Neural progenitor cell (in vitro differentiated cells): ENCODE results near the gene STK40. TPM values are rescaled to one million over a fixed set of nuclear protein-coding genes. Genes with fewer than 3 reads are reported as not detected.

Experiments used
- DNase-seq: peaks from one replicate; pipeline ENCODE4 v3.0.0-alpha.2; 2016; ENCODE audit warnings: low spot score
- H2AFZ ChIP-seq: fragments of 200-600 bp; sonication (generic); replicated peaks from 2 replicates; pipeline ENCODE4 v1.6.1; 2016; ENCODE audit warnings: antibody characterized with exemption
- H3F3A ChIP-seq: fragments of 200-600 bp; sonication (generic); 2 replicates; pipeline ENCODE4 v1.6.1; 2016; ENCODE audit warnings: antibody characterized with exemption, low read depth
- H3K27ac ChIP-seq: fragments of 200-600 bp; sonication (generic); 2 replicates; pipeline ENCODE4 v1.5.1; 2016; ENCODE audit warnings: mild to moderate bottlenecking
- H3K27me3 ChIP-seq: fragments of 200-600 bp; sonication (generic); 2 replicates; pipeline ENCODE4 v1.6.1; 2016; ENCODE audit warnings: mild to moderate bottlenecking, moderate library complexity
- H3K36me3 ChIP-seq: fragments of 200-600 bp; sonication (generic); 2 replicates; pipeline ENCODE4 v1.5.1; 2016
- H3K4me1 ChIP-seq: fragments of 200-600 bp; sonication (generic); 2 replicates; pipeline ENCODE4 v1.6.1; 2016; ENCODE audit warnings: mixed run types
- H3K4me2 ChIP-seq: fragments of 200-600 bp; sonication (generic); 2 replicates; pipeline ENCODE4 v1.6.1; 2016
- H3K4me3 ChIP-seq: fragments of 200-600 bp; sonication (generic); 2 replicates; pipeline ENCODE4 v1.5.1; 2016
- H3K79me2 ChIP-seq: fragments of 200-600 bp; sonication (generic); 2 replicates; pipeline ENCODE4 v1.6.1; 2016; ENCODE audit warnings: low read depth
- H3K9ac ChIP-seq: fragments of 200-600 bp; sonication (generic); 2 replicates; pipeline ENCODE4 v1.6.1; 2016
- H3K9me3 ChIP-seq: fragments of 200-600 bp; sonication (generic); 2 replicates; pipeline ENCODE4 v1.5.1; 2016; ENCODE audit warnings: low read depth
- H4K20me1 ChIP-seq: fragments of 200-600 bp; sonication (generic); 2 replicates; pipeline ENCODE4 v1.6.1; 2016; ENCODE audit warnings: low read depth
- H3K27ac Mint-ChIP-seq: 3 replicates; pipeline ENCODE4 v1.8.0; 2021; ENCODE audit warnings: mixed read lengths
- H3K27me3 Mint-ChIP-seq: 2 replicates; pipeline ENCODE4 v1.8.0; 2022; ENCODE audit warnings: low read depth, mild to moderate bottlenecking, inconsistent platforms, moderate library complexity, mixed read lengths; ENCODE audit not compliant: insufficient read depth
- H3K36me3 Mint-ChIP-seq: 3 replicates; pipeline ENCODE4 v1.8.0; 2021; ENCODE audit warnings: mixed read lengths
- H3K4me1 Mint-ChIP-seq: 3 replicates; pipeline ENCODE4 v1.8.0; 2021; ENCODE audit warnings: mixed read lengths
- H3K4me3 Mint-ChIP-seq: 3 replicates; pipeline ENCODE4 v1.8.0; 2021; ENCODE audit warnings: mild to moderate bottlenecking, moderate library complexity, mixed read lengths
- H3K9me3 Mint-ChIP-seq: 3 replicates; pipeline ENCODE4 v1.8.0; 2020; ENCODE audit warnings: mixed read lengths
- CTCF ChIP-seq: fragments of 200-600 bp; sonication (generic); IDR thresholded peaks from 2 replicates; pipeline ENCODE4 v1.5.1; 2017; ENCODE audit warnings: antibody characterized with exemption, mild to moderate bottlenecking
- EZH2 ChIP-seq: fragments of 200-600 bp; sonication (generic); IDR thresholded peaks from 2 replicates; pipeline ENCODE4 v1.6.1; 2017; ENCODE audit warnings: antibody characterized with exemption, mild to moderate bottlenecking, moderate library complexity
- EZH2phosphoT487 ChIP-seq: fragments of 200-600 bp; sonication (generic); IDR thresholded peaks from 2 replicates; pipeline ENCODE4 v1.6.1; 2017; ENCODE audit warnings: antibody characterized with exemption
- total RNA-seq: library from RNA; depleted of rRNA; stranded (reverse); fragments of >200 nt; gene quantifications from 2 replicates; pipeline ENCODE4 v1.2.3, GENCODE V29; 2015; ENCODE audit warnings: low replicate concordance

Gene STK40
- total RNA-seq, 1 donor from 2014 or later, result 5.3 TPM

- peak overlapping the region; percentile 52 for H3K4me3 Mint-ChIP-seq
- H2AFZ ChIP-seq, result no peak overlapping the region
- H3K4me3 ChIP-seq, result no peak overlapping the region
- peak overlapping the region; percentile 94 for H3K27ac Mint-ChIP-seq
- no peaks in the 10 kb centered on the region for H3K9me3 Mint-ChIP-seq
- no peaks in the 10 kb centered on the region for H3K9me3 ChIP-seq
- H4K20me1 ChIP-seq, result no peaks in the 10 kb centered on the region
- H3K27me3 ChIP-seq, result no peaks in the 10 kb centered on the region
- peak; percentile 17 for TF ChIP-seq CTCF
- TF ChIP-seq EZH2, result no peak
- no peak for TF ChIP-seq EZH2phosphoT487
- peaks cover 13% of the 10 kb centered on the region for H3F3A ChIP-seq
- H3K4me2 ChIP-seq, result peak overlapping the region; percentile 45
- peaks cover 6% of the 10 kb centered on the region for H3K4me1 ChIP-seq
- H3K36me3 Mint-ChIP-seq, result peaks cover 5% of the 10 kb centered on the region
- peaks cover 21% of the 10 kb centered on the region for H3K79me2 ChIP-seq
- peaks cover 3% of the 10 kb centered on the region for H3K36me3 ChIP-seq
- H3K27ac ChIP-seq, result peak overlapping the region; percentile 61
- H3K27me3 Mint-ChIP-seq, result no peaks in the 10 kb centered on the region
- peak; percentile 78 for DNase-seq
- no peak overlapping the region for H3K9ac ChIP-seq
- H3K4me1 Mint-ChIP-seq, result peaks cover 25% of the 10 kb centered on the region
These were observed 19.5 kb downstream of the STK40 start for GRCh38 chr1:36366091-36366661.

- no peak for DNase-seq
- no peak overlapping the region for H3K4me3 Mint-ChIP-seq
- H3K27ac Mint-ChIP-seq, result peak overlapping the region; percentile 94
- Histone ChIP-seq H3K4me3 (no peak overlapping the region), H3K9ac (no peak overlapping the region), H3K27me3 (no peaks in the 10 kb centered on the region), H4K20me1 (no peaks in the 10 kb centered on the region), H3K27ac (no peak overlapping the region), H3K36me3 (peaks cover 3% of the 10 kb centered on the region), H3K79me2 (peaks cover 21% of the 10 kb centered on the region), H3F3A (peaks cover 13% of the 10 kb centered on the region), H3K9me3 (no peaks in the 10 kb centered on the region), H3K4me2 (no peak overlapping the region), H3K4me1 (peaks cover 6% of the 10 kb centered on the region), H2AFZ (no peak overlapping the region)
- peaks cover 5% of the 10 kb centered on the region for H3K36me3 Mint-ChIP-seq
- H3K27me3 Mint-ChIP-seq, result no peaks in the 10 kb centered on the region
- no peaks in the 10 kb centered on the region for H3K9me3 Mint-ChIP-seq
- peaks cover 25% of the 10 kb centered on the region for H3K4me1 Mint-ChIP-seq
- TF ChIP-seq EZH2 (no peak), EZH2phosphoT487 (no peak), CTCF (no peak)
These were observed 20.3 kb downstream of the STK40 start for GRCh38 chr1:36365381-36365780.

- H3K9me3 ChIP-seq, result no peaks in the 10 kb centered on the region
- Mint-ChIP-seq H3K27me3 (peaks cover 5% of the 10 kb centered on the region), H3K4me3 (no peak overlapping the region), H3K36me3 (peaks cover 10% of the 10 kb centered on the region), H3K27ac (peak overlapping the region; percentile 63), H3K4me1 (no peaks in the 10 kb centered on the region), H3K9me3 (no peaks in the 10 kb centered on the region)
- DNase-seq, result no peak
- H3K36me3 ChIP-seq, result peaks cover 3% of the 10 kb centered on the region
- no peak overlapping the region for H3K27ac ChIP-seq
- no peaks in the 10 kb centered on the region for H3K27me3 ChIP-seq
- H3K4me1 ChIP-seq, result no peaks in the 10 kb centered on the region
- TF ChIP-seq CTCF (no peak), EZH2 (no peak), EZH2phosphoT487 (no peak)
- no peak overlapping the region for H3K9ac ChIP-seq
- H3K79me2 ChIP-seq, result peaks cover under 1% of the 10 kb centered on the region
- no peak overlapping the region for H3K4me3 ChIP-seq
- no peak overlapping the region for H2AFZ ChIP-seq
- no peak overlapping the region for H3K4me2 ChIP-seq
- H3F3A ChIP-seq, result no peaks in the 10 kb centered on the region
- no peaks in the 10 kb centered on the region for H4K20me1 ChIP-seq
These were observed 25.7 kb downstream of the STK40 start for GRCh38 chr1:36359911-36360550.
